IPS-18c (cell line): ENCODE data around the gene CD1D.

Experiments
- H3K4me3 ChIP-seq: 2 replicates; pipeline ENCODE4 v1.7.0; 2013; ENCODE audit warnings: low read depth, mild to moderate bottlenecking, low read length, moderate library complexity; ENCODE audit not compliant: insufficient read depth
- H3K9me3 ChIP-seq: one replicate; pipeline ENCODE4 v1.6.1; 2013; ENCODE audit warnings: mild to moderate bottlenecking, low read length, moderate library complexity; ENCODE audit not compliant: control insufficient read depth, insufficient read depth

CD1D gene

GRCh38 chr1:158180741-158181576, at the start of gene CD1D:
Gene CD1D, plus strand, starts transcription at chr1:158180895. Its CDS starts 207 bp downstream, at chr1:158181102.
- H3K9me3 ChIP-seq = no peaks in the 10 kb centered on the region
- H3K4me3 ChIP-seq = peak within 1 kb of the TSS; percentile 77

GRCh38 chr1:158131217-158131616, 49.5 kb upstream of the CD1D start:
- H3K9me3 ChIP-seq = no peaks in the 10 kb centered on the region
- H3K4me3 ChIP-seq = no peak overlapping the region

GRCh38 chr1:158140764-158141192, 39.9 kb upstream of the CD1D start:
- no peak overlapping the region for H3K4me3 ChIP-seq
- H3K9me3 ChIP-seq = no peaks in the 10 kb centered on the region

GRCh38 chr1:158145173-158145719, 35.4 kb upstream of the CD1D start:
- Histone ChIP-seq H3K4me3 (no peak overlapping the region), H3K9me3 (no peaks in the 10 kb centered on the region)

- no peak overlapping the region for H3K4me3 ChIP-seq
Observed at GRCh38 chr1:158146165-158146564, 34.5 kb upstream of the CD1D start.

GRCh38 chr1:158146739-158147138, 34.0 kb upstream of the CD1D start:
- Histone ChIP-seq H3K9me3 (no peaks in the 10 kb centered on the region), H3K4me3 (no peak overlapping the region)

More at GRCh38 chr1:158146165-158146564, 34.5 kb upstream of the CD1D start:
- no peaks in the 10 kb centered on the region for H3K9me3 ChIP-seq

- H3K4me3 ChIP-seq = no peak overlapping the region
- H3K9me3 ChIP-seq = no peaks in the 10 kb centered on the region
Observed at GRCh38 chr1:158147401-158147800, 33.3 kb upstream of the CD1D start.

- no peak overlapping the region for H3K4me3 ChIP-seq
- no peaks in the 10 kb centered on the region for H3K9me3 ChIP-seq
Observed at GRCh38 chr1:158147869-158148268, 32.8 kb upstream of the CD1D start.

- H3K9me3 ChIP-seq = no peaks in the 10 kb centered on the region
- no peak overlapping the region for H3K4me3 ChIP-seq
Observed at GRCh38 chr1:158148468-158148867, 32.2 kb upstream of the CD1D start.

GRCh38 chr1:158149175-158149574, 31.5 kb upstream of the CD1D start:
- Histone ChIP-seq H3K4me3 (peak overlapping the region; percentile 15; the same call in 1 of the 2 replicates), H3K9me3 (no peaks in the 10 kb centered on the region)

GRCh38 chr1:158149577-158150269, 31.0 kb upstream of the CD1D start:
- H3K4me3 ChIP-seq = peak overlapping the region; percentile 16

GRCh38 chr1:158150523-158150922, 30.2 kb upstream of the CD1D start:
- Histone ChIP-seq H3K9me3 (no peaks in the 10 kb centered on the region), H3K4me3 (no peak overlapping the region)

More at GRCh38 chr1:158149577-158150269, 31.0 kb upstream of the CD1D start:
- H3K9me3 ChIP-seq = no peaks in the 10 kb centered on the region

- H3K4me3 ChIP-seq = no peak overlapping the region
- H3K9me3 ChIP-seq = no peaks in the 10 kb centered on the region
Observed at GRCh38 chr1:158153179-158153578, 27.5 kb upstream of the CD1D start.

- H3K4me3 ChIP-seq = no peak overlapping the region
- H3K9me3 ChIP-seq = no peaks in the 10 kb centered on the region
Observed at GRCh38 chr1:158153746-158154444, 26.8 kb upstream of the CD1D start.

GRCh38 chr1:158154501-158154900, 26.2 kb upstream of the CD1D start:
- Histone ChIP-seq H3K4me3 (no peak overlapping the region; the same call in 1 of the 2 replicates), H3K9me3 (no peaks in the 10 kb centered on the region)

GRCh38 chr1:158155673-158156072, 25.0 kb upstream of the CD1D start:
- Histone ChIP-seq H3K4me3 (no peak overlapping the region), H3K9me3 (no peaks in the 10 kb centered on the region)

- H3K4me3 ChIP-seq = no peak overlapping the region
- H3K9me3 ChIP-seq = no peaks in the 10 kb centered on the region
Observed at GRCh38 chr1:158159597-158159996, 21.1 kb upstream of the CD1D start.
